ENCODE results near the gene FBLN1. TPM values are rescaled to one million over a fixed set of nuclear protein-coding genes. Genes with fewer than 3 reads are reported as not detected.
A peak's percentile ranks its signal among the peaks of the same experiment; 100 is the strongest.

Gene FBLN1
- total RNA-seq, 1 donor from 2014 or later: 186 TPM

DNA sequence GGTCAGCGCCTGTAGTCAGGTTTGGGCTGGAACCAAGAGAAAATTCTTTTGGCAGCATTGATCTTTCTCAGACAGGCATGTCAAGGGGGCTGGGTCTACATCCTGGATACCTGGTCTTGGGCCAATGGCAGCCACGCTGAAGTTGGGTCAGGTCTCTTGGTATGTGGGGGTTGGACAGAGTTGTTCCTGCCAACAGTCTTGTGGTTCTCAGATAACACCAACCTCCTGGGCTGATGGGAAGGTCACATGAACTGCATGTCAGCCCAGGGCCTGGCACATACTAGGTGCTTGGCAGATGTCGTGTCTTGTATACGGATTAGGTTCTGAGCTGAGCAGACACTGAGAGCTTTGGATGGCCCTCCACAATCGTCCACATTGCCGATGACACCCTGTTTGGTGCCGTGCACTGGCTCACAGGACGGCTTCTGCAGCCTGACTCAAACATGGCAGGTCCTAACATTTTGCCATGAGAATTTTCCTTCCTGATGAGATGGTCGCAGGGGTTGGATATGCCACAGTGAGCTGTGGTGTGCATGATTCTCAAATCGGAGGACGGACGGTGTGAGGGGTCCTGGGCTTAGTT, 42.0 kb downstream of the FBLN1 start:
- H3K4me1 Mint-ChIP-seq (ENCODE audit: low read depth): peaks cover 19% of the 10 kb centered on the region
- peaks cover 28% of the 10 kb centered on the region for H3K36me3 Mint-ChIP-seq (ENCODE audit: low read depth)
- H3K27ac Mint-ChIP-seq (ENCODE audit: unreplicated experiment): peak overlapping the region; percentile 38
- TF ChIP-seq, protein P1, sequence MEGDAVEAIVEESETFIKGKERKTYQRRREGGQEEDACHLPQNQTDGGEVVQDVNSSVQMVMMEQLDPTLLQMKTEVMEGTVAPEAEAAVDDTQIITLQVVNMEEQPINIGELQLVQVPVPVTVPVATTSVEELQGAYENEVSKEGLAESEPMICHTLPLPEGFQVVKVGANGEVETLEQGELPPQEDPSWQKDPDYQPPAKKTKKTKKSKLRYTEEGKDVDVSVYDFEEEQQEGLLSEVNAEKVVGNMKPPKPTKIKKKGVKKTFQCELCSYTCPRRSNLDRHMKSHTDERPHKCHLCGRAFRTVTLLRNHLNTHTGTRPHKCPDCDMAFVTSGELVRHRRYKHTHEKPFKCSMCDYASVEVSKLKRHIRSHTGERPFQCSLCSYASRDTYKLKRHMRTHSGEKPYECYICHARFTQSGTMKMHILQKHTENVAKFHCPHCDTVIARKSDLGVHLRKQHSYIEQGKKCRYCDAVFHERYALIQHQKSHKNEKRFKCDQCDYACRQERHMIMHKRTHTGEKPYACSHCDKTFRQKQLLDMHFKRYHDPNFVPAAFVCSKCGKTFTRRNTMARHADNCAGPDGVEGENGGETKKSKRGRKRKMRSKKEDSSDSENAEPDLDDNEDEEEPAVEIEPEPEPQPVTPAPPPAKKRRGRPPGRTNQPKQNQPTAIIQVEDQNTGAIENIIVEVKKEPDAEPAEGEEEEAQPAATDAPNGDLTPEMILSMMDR (IDR thresholded peaks at IDR 0.05): no peak
- no peaks in the 10 kb centered on the region for H3K27me3 Mint-ChIP-seq (ENCODE audit: low read depth)
- no peak for DNase-seq (ENCODE audit: low spot score)
- no peak overlapping the region for H3K4me3 Mint-ChIP-seq (ENCODE audit: unreplicated experiment)
- H3K9me3 Mint-ChIP-seq (ENCODE audit: low read depth): no peaks in the 10 kb centered on the region

DNA sequence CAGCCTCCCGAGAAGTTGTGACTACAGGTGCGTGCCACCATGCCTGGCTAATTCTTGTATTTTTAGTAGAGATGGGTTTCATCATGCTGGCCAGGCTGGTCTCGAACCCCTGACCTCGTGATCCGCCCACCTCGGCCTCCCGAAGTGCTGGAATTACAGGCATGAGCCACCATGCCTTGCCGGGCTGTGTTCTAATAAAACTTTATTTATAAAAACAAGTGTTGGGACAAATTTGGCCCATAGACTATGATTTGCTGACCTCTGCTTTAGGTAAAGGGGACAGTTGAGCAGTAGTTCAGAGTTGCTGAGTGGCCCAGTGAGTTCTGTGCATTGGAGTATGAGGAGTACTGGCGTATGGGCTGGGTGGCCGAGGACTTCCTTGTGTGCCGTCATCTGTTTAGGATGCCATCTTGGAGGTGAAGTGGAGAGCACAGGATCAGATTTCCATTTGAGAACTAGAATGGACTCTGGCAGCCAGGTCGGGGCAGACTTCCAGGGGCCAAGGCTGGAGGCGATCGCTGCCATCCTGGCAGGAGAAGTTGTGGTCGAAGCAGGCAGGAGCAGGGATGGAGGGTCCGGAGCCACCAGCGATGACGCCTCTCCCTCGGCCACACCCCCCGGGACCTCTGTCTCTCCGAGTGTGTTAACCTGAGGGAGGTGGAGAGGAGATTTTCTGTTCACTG, 43.8 kb downstream of the FBLN1 start:
- no peaks in the 10 kb centered on the region for H3K9me3 Mint-ChIP-seq (ENCODE audit: low read depth)
- peak; percentile 67 for DNase-seq (ENCODE audit: low spot score)
- no peak overlapping the region for H3K27ac Mint-ChIP-seq (ENCODE audit: unreplicated experiment)
- H3K4me1 Mint-ChIP-seq (ENCODE audit: low read depth): peaks cover 35% of the 10 kb centered on the region
- TF ChIP-seq, protein P1 (IDR thresholded peaks at IDR 0.05): no peak
- no peaks in the 10 kb centered on the region for H3K27me3 Mint-ChIP-seq (ENCODE audit: low read depth)
- H3K36me3 Mint-ChIP-seq (ENCODE audit: low read depth): peaks cover 20% of the 10 kb centered on the region
- H3K4me3 Mint-ChIP-seq (ENCODE audit: unreplicated experiment): no peak overlapping the region

DNA sequence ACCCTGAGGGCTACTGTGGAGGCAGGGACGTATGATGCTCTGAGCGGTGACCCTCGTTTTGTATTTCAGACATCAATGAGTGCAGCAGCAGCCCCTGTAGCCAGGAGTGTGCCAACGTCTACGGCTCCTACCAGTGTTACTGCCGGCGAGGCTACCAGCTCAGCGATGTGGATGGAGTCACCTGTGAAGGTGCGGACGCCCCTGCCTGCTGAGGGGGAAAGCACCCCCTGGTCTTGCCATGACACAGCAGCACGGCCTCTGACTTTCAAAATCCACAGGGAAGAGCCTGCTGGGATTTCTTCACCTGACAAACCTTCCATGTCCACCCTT, 44.3 kb downstream of the FBLN1 start:
- Mint-ChIP-seq H3K4me3 (ENCODE audit: unreplicated experiment) (no peak overlapping the region), H3K27ac (ENCODE audit: unreplicated experiment) (no peak overlapping the region), H3K4me1 (ENCODE audit: low read depth) (peaks cover 40% of the 10 kb centered on the region), H3K27me3 (ENCODE audit: low read depth) (no peaks in the 10 kb centered on the region), H3K36me3 (ENCODE audit: low read depth) (peaks cover 15% of the 10 kb centered on the region), H3K9me3 (ENCODE audit: low read depth) (no peaks in the 10 kb centered on the region)
- TF ChIP-seq, protein P1 (IDR thresholded peaks at IDR 0.05): no peak
- DNase-seq (ENCODE audit: low spot score): peak; percentile 43

DNA sequence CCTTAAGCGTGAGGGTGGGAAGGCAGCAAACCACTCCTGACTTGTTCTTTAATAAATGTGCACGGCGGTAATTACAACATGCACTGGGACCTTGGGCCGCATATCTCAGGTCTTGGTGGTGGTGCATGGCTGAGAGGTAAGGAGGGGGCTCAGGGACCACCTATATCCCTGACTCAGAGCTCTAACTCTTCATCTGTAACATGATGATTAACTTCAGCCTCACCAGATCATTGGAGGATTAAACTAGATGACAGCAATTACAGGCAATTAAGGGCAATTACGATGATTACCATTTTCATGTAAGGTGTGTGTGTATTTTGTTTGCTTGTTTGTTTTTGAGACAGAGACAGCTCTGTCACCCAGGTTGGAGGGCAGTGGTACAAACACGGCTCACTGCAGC, 45.0 kb downstream of the FBLN1 start:
- H3K27me3 Mint-ChIP-seq (ENCODE audit: low read depth): no peaks in the 10 kb centered on the region
- H3K4me1 Mint-ChIP-seq (ENCODE audit: low read depth): peaks cover 47% of the 10 kb centered on the region
- DNase-seq (ENCODE audit: low spot score): no peak
- TF ChIP-seq, protein P1 (IDR thresholded peaks at IDR 0.05): no peak
- no peaks in the 10 kb centered on the region for H3K9me3 Mint-ChIP-seq (ENCODE audit: low read depth)
- peak overlapping the region; percentile 45 for H3K27ac Mint-ChIP-seq (ENCODE audit: unreplicated experiment)
- peaks cover 13% of the 10 kb centered on the region for H3K36me3 Mint-ChIP-seq (ENCODE audit: low read depth)
- H3K4me3 Mint-ChIP-seq (ENCODE audit: unreplicated experiment): no peak overlapping the region

DNA sequence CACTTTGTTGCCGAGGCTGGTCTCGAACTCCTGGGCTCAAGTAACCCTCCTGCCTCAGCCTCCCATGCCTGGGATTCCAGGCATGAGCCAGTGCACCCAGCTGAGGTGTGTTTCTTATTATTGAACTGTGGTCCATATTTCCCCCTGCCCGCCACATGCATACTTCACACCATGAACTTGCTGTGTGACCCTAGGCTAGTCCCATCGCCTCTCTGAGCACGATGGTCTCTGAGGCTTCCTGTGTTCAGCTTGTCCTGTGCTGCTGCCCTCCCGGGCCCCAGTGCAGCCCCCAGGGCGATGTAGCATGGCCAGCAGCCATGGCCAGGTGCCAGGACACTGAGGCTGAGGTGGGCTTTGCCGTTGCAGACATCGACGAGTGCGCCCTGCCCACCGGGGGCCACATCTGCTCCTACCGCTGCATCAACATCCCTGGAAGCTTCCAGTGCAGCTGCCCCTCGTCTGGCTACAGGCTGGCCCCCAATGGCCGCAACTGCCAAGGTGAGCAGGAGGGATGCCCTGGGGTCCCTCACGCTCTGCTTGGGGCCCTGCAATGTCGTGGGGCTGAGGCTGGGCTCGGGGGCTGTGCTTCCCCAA, 45.7 kb downstream of the FBLN1 start:
- Mint-ChIP-seq H3K27me3 (ENCODE audit: low read depth) (no peaks in the 10 kb centered on the region), H3K36me3 (ENCODE audit: low read depth) (peaks cover 12% of the 10 kb centered on the region), H3K4me1 (ENCODE audit: low read depth) (peaks cover 53% of the 10 kb centered on the region), H3K27ac (ENCODE audit: unreplicated experiment) (no peak overlapping the region), H3K9me3 (ENCODE audit: low read depth) (no peaks in the 10 kb centered on the region), H3K4me3 (ENCODE audit: unreplicated experiment) (no peak overlapping the region)
- peak; percentile 90 for DNase-seq (ENCODE audit: low spot score)
- TF ChIP-seq, protein P1 (IDR thresholded peaks at IDR 0.05): no peak

Measured in chondrocyte (in vitro differentiated cells).